Stimulated activated CD8-positive, alpha-beta memory T cell treated with anti-CD3 and anti-CD28 coated beads, Interleukin-12 subunit alpha, Interleukin-12 subunit beta, amount 100 ng/mL, for 4 hours (primary cell): ENCODE measurements around the gene PRKCA.

Experiments used
- DNase-seq: peaks from one replicate; pipeline ENCODE4 v3.0.0-alpha.2; 2020; ENCODE audit warnings: low read depth

PRKCA gene

DNA sequence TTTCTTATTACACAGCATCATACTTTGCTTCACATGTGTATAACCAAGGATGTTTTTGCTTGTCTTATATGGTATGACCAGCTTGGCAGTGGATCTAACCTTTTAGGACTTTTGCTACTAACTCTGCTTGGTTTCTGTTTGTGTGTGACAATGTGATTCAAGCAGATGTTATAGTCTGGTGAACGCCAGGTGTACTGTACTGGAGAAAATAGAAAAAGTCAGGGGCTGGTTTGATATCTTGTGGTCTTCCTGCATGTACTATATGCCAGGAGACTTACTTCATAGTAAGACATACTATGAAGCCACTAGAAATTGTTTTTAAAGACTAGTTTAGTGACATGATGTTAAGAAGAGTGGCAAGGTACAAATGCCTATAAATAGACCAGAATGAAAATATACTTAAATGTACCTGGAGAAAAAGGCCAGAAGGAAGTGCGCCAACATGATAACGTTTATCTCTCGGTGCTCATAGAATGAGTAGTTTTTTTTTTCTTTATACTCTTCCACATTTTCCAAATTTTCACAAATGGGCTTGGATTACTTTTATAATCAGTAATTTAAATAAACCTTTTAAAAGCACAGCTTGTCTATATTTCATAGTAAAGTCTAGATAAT, 112.3 kb downstream of the PRKCA start:
- no peak for DNase-seq

DNA sequence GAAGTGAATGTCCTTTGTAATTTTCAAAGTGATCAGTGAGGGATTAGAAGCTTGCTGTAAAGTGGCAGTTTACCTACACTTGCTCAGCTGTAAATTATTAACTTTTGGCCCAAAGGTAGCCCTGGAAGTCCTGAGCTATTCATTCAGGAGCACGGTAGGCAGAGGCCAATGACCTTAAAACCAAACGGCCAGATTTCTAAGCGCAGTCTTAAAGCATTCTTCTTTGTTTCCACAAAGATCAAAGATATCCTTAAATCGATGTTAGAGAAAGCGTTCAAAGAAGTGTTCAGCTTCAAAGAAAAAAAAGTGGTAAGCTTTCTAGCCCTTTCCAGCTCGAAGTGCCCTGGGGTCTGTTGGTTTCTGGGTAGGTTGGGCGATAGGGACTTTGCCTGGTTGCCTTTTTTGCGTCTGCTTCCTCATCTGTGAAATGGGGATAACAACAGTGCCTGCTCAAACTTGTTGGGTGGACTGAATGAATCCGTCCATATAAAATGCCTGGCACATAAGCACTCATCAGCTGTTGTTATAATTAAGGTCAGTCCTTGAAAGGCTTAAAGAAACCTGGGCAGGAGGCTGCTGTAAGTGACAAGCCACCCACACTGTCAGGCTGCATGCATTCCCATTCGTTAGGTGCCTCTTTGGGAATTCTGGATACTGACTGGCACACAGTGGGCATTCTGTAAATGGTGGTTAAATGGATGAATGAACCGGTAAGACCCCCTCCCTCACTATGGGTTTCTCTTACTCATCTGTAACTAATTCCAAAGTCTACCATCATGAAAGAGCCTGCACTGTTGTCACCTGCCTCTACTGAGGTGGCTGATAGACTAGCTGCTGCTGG, 113.2 kb downstream of the PRKCA start:
- DNase-seq, result no peak

DNA sequence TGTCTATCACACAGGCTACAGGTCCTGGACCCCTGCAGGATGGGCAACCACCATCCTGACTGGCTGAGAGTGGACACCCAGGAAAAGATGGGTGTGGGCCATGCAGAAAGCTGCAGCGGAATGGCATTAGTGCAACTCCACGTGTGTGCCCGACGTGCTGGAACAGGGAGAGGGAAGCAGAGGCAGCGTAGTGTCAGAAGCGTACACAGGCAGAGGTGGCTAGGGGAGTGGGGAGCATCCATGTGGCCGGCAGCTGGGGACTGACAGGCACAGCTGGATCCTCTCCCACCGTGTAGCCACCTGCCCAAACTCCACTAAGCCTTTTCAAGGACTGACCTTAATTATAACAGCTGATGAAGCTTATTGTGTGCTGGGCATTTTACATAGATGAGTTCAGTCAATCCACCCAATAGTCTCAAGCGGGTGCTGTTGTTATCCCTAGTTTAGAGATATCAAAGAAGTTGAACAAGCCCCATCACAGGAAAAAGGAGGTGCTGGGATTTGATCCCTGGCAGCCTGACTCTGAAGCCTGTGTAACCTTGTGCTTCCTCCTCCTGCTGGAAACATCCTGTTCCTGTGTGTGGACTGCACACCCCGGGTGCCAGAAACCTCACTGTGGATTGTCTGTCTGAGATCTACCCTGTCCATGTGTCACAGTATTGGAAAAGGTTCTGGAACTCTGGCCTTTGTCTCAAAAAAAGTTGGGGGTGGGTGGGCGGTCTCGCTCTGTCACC, 114.0 kb downstream of the PRKCA start:
- no peak for DNase-seq

DNA sequence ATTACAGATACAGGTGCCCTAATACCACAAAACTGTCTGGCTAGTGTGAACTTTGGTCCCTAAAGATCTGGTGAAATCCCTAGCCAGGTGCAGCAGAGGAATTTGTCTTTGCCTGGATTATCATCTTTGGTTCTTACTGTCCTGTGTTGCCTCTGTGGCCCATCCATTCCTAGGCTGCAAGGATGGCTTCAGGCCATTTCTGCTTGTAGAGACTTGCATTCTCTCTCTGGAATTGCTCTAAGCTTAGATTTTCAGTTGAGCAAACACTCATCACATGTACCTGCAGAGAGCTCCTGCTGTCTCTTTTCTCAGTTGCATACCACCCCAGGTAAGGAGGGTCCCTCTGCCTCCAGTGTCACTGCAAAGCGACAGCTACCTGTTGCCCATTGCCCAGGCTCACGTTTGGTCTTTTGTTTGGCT, 114.9 kb downstream of the PRKCA start:
- no peak for DNase-seq

DNA sequence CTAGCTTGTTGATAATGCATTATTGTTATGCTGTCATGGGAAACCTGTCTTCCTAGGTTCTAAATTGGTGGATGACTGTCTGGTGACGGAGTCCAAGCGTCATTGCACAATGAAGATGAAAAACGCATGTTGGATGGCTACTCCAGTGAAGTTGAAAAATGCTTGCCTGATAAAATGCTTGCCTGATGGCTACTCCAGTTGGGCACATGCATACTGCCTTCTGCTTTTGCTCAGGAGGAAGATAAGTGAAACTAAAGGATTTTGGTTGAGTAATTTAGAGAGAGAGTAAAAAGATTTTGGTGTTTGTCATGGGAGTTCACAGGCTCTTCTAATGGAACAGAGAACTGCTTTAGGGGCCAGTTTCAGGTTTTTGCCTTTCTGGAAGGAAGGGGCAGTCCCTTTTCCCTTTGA, 118.6 kb downstream of the PRKCA start:
- no peak for DNase-seq

DNA sequence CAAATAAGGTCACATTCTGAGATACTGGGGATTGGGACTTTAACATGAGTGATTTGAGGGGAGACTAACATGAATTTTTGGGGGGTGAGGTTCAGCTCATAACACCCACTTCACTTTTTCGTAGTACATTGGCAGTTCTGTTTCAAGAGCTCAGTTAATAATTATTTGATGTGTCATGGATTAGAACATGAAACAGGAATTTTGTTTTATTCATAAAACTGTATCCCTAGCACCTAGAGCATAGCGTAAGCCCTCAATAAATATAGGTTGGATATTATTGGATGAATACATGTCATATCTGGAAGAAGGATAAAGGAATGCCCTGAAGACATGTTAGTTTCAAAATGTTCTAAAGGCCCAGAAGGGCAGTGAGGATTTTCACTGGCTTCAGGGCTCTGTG, 119.8 kb downstream of the PRKCA start:
- DNase-seq, result no peak

DNA sequence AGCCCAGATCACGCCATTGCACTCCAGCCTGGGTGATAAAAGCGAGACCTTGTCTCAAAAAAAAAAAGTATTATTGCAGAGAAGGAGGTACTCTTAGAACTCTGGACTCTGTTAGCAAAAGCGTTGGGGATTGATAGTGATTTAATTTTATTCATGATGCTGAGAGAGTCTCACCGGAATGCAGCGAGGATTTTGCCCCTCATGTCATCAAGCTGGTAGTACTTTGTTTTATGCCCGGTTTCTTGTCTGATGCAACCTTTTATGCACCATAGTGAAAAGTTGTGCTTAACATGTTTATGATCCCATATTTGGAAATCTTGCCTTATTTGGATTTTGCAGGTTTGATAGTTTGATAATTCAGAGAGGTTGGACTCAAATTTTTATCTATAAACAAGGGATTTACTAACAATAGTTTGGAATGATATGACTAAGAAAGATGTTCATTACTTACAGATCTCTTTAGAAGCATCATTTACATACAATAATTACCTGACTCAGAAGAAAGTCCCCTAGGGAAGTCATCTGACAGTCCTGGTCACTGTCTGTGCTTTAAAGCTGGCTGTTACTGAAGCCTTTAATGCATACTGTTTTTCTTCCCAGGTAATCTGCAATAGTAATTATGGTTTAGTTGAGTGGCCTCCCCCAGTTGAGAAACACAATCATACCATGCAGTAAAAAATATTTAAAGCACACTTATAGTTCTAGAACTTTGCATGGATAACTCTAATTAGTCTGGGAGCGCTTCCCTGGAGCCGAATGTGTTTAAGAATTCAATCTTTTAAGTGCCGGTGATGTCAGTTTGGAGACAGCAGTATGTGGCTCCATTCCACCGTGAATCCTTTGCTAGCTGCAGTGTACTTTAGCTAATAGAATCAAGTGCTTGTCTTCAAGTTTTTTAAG, 120.9 kb downstream of the PRKCA start:
- no peak for DNase-seq

DNA sequence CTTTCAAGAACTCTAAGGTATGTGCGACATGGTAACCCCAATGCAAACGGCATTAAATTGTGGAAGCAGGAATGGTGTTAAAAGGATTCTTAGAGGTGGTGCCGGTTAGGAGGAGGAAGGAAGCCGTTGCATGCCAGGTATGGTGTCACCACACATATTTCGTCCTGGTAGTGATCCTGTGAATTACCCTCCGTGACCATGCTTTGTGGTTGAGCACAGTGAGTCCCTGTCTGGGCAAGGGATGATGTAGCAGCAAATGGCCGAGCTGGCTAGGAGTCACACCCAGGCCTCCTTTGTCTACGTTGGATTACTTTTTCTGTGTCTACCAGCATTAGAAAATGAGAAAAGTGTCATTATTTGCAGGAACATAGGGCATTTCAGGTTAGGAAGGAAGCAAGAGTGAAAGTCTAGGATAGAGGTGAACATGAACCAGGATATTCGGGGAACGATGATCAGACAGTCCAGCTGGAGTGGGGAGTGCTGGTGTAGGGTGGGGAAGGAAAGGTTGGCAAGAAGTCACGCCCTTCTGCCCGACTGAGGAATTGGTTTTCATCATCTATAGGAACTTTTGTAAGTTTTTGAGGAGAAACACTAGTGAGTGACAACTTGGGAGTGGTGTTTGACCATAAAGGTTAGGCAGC, 123.5 kb downstream of the PRKCA start:
- DNase-seq, result no peak

DNA sequence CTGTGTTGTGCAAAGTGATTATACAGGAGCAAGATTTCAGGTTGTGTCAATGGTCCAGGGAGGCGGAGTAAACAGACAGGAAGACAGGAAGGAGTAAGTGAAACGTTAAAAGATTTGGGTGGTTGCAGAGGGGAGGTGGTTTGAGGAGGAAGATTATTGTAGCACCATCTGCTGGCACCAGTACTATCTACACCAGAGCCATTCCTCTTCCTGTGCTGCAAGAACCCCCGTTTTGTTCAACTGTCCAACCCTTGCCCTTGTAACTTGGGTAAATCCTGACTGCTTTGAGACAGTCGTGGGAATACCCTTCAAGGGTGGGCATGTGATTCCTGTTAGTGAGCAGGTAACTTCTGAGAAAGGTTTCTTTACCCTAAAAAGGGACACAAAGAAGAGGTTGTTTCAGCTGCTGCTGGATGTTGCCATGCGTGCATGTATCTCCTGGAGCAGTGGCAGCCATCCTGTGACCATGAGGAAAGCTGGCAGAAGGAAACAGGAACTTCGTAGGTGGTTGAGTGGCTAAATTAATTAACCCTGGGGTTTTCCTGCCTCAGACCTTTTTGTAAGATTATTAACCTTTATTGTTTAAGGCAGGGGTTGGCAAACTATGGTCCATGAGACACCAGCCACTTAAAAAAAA, 124.1 kb downstream of the PRKCA start:
- peak; percentile 5 for DNase-seq

DNA sequence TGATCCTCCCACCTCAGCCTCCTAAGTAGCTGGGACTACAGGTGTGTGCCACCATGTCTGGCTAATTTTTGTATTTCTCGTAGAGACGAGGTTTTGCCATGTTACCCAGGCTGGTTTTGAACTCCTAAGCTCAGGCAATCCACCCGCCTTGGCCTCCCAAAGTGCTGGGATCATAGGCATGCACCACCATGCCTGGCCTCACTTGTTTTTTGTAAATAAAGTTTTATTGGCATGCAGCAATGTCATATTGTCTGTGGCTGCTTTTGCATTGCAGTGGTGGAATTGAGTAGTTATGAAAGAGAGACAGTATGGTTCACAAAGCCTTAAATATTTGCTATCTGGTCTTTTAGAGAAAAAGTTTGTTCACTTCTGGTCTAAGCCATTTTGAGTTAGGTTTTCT, 124.7 kb downstream of the PRKCA start:
- DNase-seq, result no peak

DNA sequence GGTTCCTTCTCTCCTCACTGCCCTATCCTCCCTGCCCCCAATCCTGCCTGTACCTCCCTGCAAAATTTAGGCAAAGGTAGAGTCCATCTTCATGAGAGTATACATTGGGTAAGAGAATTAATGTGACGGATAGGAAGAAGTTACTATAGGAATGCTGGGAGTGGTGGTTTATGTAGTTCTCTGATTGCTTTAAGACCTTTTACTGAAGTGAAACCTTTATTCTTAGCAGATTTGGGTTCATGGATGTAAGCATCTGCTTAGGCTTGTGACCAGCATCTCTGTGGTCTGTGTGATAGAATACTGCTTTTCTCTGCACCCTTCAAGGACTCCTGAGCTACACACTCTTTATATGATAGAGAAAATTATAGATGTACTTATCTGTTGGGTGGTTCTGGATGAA, 127.3 kb downstream of the PRKCA start:
- DNase-seq, result no peak

DNA sequence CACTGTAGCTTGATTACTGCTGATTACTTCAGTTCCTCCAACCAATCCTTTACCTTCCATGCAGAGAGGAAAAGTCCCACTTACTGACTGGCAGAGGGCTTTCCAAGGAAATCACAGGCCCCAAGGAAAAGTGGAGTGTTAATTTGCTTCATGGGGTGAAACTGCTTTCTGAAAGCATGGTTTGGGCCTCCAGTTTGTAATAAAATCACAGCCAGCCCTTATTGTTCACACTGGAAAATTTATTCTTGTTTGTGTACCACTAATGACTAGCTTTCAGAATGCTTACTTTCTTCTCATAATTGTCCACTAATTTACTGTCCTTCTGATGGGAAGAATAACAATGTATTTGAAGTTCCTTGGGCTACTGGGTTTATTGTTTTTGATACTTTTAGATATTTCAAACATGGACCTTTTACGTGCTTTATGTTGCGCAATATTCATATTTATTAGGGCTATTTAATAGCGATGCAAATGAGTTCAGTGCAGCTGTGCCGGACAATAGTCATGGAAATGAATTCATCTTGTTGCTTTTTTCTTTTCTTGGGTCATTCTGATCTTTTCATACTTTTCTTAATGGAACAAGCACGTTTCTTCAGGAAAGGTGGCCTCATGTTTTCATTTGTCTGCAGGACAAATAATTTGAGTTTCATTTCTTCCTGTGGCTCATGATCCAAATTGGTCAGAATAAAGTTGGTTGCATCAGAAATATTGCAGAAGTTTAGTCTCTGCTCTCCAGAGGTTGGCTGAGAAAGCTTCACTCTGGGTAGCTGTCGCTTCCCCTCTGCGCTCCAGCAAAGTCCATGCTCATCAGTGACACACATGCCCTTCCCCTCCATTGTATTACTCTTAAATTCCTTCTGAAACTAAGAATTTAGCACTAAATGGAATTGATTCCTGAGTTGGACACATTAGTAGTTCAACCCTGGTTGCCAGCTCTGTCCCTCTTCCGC, 128.7 kb downstream of the PRKCA start:
- DNase-seq, result no peak

DNA sequence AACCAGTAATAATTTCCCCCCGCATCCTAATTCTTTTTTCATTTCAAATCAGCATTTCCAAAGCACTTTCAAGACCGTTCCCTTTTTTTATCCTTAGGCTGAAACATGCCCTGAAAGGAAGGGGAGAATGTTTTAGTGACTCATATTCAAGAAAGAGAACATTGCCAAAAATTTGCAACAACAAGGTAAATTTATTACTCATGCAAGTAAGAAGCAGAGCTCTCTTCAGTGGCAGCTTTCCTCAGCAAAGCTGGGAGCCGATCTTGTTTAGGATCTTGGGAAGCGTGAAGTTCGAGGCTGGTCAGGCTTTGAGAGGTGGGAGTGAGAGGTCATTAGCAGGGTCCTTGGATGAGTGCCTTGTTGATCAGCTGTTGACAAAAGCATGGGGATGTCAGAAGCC, 129.5 kb downstream of the PRKCA start:
- no peak for DNase-seq

DNA sequence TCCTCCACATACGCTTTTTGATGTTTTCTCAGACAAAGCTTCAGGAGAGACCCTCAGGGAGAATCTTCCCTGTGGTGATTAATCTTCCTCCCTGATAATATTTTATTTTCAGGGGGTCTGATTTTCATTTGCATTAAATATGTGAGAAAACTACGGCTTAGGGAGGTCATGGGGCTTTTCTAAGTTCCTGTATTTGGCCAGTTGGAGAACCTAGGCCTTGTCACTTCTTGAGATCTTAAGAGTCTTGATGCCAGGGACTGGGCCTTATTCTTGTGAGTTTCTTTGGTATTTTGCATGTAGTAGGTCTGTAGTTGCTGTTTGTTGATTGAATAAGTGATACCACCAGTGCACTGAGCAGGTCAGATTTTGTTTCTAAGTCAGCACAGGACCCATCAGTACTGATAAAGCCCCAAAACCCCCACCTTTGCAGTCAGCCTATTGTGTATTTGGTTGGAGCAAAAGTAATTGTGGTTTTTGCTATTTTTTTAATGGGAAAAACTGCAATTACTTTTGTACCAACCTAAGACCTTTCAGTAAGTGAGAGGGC, 130.1 kb downstream of the PRKCA start:
- no peak for DNase-seq

DNA sequence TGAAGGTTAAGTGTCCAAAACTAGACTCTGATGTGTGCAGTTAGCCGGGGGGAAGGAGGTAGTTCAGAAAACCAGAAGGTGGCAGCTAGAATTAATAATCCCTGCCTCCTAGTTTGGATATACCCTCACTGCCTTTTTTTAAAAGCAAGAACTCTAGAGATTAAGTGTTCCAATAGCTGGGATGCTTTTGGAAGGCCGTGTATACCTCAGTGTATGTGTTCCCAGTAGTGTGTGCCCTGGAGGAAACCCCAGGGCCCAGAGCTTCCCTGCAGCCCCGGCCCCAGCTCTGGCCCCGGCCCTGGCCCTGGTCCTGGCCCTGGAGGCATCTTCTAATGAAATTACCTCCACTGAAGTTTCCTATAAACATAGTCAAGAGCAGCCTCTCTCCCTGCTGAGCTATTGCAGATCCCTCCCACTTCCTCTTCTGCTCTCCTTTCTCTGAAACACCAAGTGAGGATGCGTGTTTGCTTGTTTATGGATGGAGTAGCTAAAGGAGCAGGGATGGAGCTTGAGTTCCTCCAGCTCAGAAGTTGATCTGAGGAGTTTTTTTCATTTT, 130.7 kb downstream of the PRKCA start:
- no peak for DNase-seq

DNA sequence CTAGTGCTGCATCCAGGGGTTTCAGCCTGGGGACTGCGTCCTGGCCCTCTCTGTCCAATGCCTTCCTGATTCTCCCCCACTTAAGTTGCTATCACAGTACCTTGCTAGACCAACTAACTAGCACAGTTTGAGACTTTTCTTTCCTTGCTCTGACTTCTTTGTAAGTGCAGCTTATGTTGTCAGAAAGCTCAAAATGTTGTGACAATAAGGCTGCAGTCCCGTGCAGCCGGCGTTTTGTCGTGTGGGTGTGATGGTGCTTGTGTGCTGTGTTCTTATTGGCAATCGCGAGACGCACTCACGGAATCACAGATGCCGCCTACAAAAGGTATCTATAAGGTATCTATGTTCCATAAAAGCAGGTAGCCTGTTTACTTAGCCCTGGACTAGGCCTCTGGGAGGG, 132.8 kb downstream of the PRKCA start:
- DNase-seq, result no peak

DNA sequence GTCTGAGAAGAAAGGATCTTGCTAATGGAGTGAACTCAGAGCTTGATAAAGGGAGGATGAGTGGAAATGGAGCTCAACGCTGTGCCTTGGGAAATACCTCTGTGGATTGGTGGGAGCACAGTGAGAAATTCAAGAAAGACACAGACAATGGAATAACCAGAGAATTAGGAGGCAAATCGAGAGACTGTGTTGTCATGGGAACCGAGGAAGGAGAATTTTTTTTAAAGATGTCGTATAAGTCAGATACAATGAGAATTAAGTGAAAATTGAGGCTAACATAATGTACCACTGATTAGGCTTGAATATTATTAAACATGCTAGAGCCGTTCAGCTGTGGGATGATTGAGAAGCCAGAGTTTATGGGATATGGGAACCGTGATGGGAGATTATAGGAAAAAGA, 134.2 kb downstream of the PRKCA start:
- DNase-seq, result no peak

DNA sequence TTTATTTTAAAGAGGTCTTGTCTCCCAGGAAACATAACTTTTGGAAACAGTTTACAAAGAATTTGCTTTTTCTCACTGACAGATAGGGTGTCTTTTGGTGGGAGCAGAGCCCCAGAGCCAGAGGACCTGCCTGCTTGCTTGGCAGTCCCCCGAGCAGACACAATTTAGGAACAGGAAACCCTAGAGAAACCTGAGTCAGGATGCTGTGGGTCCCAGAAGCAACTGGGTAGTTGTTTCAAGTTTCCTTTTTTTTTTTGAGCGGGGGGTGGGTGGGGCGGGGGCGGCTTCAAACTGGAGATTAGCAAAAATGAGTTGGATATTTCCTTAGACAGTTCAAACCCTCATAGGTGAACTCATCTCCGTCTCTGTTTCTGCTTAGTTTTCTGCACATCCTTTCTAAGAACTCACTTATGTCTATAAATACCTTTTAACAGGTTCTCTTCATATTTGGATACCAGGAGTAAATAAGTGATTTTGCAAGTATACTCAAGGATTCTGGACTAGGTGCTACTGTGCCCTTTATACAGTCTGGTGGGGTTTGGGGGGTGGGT, 135.1 kb downstream of the PRKCA start:
- no peak for DNase-seq

DNA sequence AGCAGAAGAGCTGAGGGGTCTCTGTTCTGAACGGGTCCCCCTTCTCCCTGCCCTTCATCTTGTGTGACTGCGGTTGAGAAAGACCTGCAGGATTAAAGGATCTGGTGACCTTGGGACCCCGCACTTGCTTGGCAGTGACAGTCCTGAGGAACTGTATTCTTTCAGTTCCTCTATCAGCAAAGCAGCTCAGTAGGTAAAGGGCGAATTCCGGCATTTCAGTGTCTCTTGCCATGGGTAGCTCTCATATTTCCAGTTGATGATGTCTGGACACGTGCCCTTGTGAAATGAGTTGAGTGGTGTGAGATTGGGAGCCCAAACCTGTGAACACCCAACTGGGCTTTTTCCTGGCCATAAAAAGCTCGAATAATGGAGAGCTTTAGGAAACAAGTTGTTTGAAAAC, 135.7 kb downstream of the PRKCA start:
- no peak for DNase-seq
